SU-DHL-6 (cell line): Measurements from ENCODE around the gene ZMYND8.

Source experiments
- H2AFZ ChIP-seq: fragments of 200-600 bp; sonication (generic); 2 replicates; pipeline ENCODE4 v1.6.1; 2014; ENCODE audit warnings: low read depth, mild to moderate bottlenecking, moderate library complexity, mixed read lengths, antibody characterized with exemption, low read length; ENCODE audit not compliant: severe bottlenecking
- H3F3A ChIP-seq: fragments of 200-600 bp; shearing (Covaris generic); 2 replicates; pipeline ENCODE4 v1.6.0; 2016; ENCODE audit warnings: antibody characterized with exemption, mild to moderate bottlenecking; ENCODE audit not compliant: insufficient read depth
- H3K27ac ChIP-seq: fragments of 200-600 bp; sonication (generic); 2 replicates; pipeline ENCODE4 v1.5.1; 2016; ENCODE audit warnings: low read depth, mild to moderate bottlenecking, low read length, moderate library complexity, mixed read lengths
- H3K27me3 ChIP-seq: fragments of 200-600 bp; sonication (generic), shearing (Covaris generic); 2 replicates; pipeline ENCODE4 v1.6.0; 2014; ENCODE audit warnings: mild to moderate bottlenecking, low read length
- H3K36me3 ChIP-seq: fragments of 200-600 bp; sonication (generic); 2 replicates; pipeline ENCODE4 v1.6.1; 2014; ENCODE audit warnings: mild to moderate bottlenecking, low read length, mixed read lengths
- H3K4me2 ChIP-seq: fragments of 300-600, 200-600 bp; shearing (Covaris generic), sonication (generic); 2 replicates; pipeline ENCODE4 v1.6.0; 2014; ENCODE audit warnings: low read length, low read depth, mild to moderate bottlenecking; ENCODE audit not compliant: poor library complexity, severe bottlenecking
- H3K4me3 ChIP-seq: fragments of 200-600 bp; sonication (generic); 2 replicates; pipeline ENCODE4 v1.5.1; 2014; ENCODE audit warnings: antibody characterized with exemption, low read length, mild to moderate bottlenecking, mixed read lengths; ENCODE audit not compliant: insufficient read depth, poor library complexity, severe bottlenecking
- H3K79me2 ChIP-seq: fragments of 200-600 bp; sonication (generic); 2 replicates; pipeline ENCODE4 v1.6.1; 2014; ENCODE audit warnings: mild to moderate bottlenecking, low read length, moderate library complexity; ENCODE audit not compliant: insufficient read depth
- H3K9ac ChIP-seq: fragments of 200-600 bp; sonication (generic); 2 replicates; pipeline ENCODE4 v1.7.0; 2014; ENCODE audit warnings: mild to moderate bottlenecking, low read length
- H3K9me2 ChIP-seq: fragments of 200-600 bp; sonication (generic); replicated peaks from 2 replicates; pipeline ENCODE4 v1.6.1; 2014; ENCODE audit warnings: low read length; ENCODE audit not compliant: insufficient read depth
- H3K9me3 ChIP-seq: fragments of 200-600 bp; sonication (generic); 2 replicates; pipeline ENCODE4 v1.6.1; 2014; ENCODE audit warnings: low read length, mixed read lengths; ENCODE audit not compliant: insufficient read depth
- H4K20me1 ChIP-seq: fragments of 200-600 bp; sonication (generic); 2 replicates; pipeline ENCODE4 v1.6.1; 2014; ENCODE audit warnings: low read depth, mild to moderate bottlenecking, antibody characterized with exemption, low read length, moderate library complexity, mixed read lengths
- CTCF ChIP-seq: fragments of 200-600 bp; sonication (generic); IDR thresholded peaks from one replicate; pipeline ENCODE4 v1.5.1; 2017; ENCODE audit warnings: antibody characterized with exemption, mild to moderate bottlenecking, low read length, moderate library complexity; ENCODE audit not compliant: insufficient read depth, poor library complexity, severe bottlenecking
- EZH2phosphoT487 ChIP-seq: fragments of 200-600 bp; sonication (generic), shearing (Covaris generic); conservative IDR thresholded peaks from 2 replicates; pipeline ENCODE4 v1.6.1; 2018; ENCODE audit warnings: mild to moderate bottlenecking, antibody characterized with exemption, low read length, moderate library complexity, mixed read lengths

ZMYND8 gene

DNA sequence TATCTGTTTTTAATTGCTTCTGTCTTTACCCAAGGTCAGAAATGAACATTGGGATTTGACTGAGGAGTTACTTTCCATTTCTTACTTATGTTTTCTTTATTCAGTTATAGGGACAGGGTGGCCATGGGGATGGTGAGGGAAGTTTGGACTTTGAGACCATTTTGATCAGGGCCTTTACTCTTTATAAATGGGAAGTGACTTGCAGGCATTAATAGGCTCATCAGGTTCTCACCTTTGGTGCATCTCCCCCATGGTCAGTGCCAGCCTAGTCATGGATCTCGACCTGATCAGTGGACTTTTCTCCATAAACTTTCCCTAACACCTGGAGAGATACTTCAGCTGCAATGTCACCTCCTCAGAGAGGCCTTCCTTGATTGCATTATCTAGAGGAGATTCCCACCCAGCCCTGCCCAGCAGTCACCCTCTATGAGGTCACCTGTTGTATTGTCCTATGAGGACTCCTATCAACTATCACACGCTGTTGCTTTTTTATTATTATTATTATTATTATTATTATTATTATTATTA, 16.8 kb upstream of the ZMYND8 start:
- no peak overlapping the region for H2AFZ ChIP-seq
- H4K20me1 ChIP-seq, result no peaks in the 10 kb centered on the region
- H3K9ac ChIP-seq, result no peak overlapping the region
- no peak overlapping the region for H3K4me2 ChIP-seq
- H3K4me3 ChIP-seq, result no peak overlapping the region
- no peaks in the 10 kb centered on the region for H3K79me2 ChIP-seq
- 0 out of 2 replicates have a peak, but pooled peaks cover 4% of the 10 kb centered on the region for H3F3A ChIP-seq
- H3K9me3 ChIP-seq, result no peaks in the 10 kb centered on the region
- no peaks in the 10 kb centered on the region for H3K27me3 ChIP-seq
- TF ChIP-seq CTCF (no peak), EZH2phosphoT487 (no peak)
- no peak overlapping the region for H3K27ac ChIP-seq
- H3K36me3 ChIP-seq, result no peaks in the 10 kb centered on the region
- H3K9me2 ChIP-seq, result no peaks in the 10 kb centered on the region

- TF ChIP-seq CTCF, result no peak
- TF ChIP-seq EZH2phosphoT487, result no peak
- Histone ChIP-seq H3K9ac (no peak overlapping the region), H3K79me2 (no peaks in the 10 kb centered on the region), H3K9me2 (no peaks in the 10 kb centered on the region), H4K20me1 (no peaks in the 10 kb centered on the region), H3K27ac (no peak overlapping the region), H3K27me3 (no peaks in the 10 kb centered on the region), H3K4me2 (no peak overlapping the region), H3K36me3 (no peaks in the 10 kb centered on the region), H3K9me3 (no peaks in the 10 kb centered on the region), H2AFZ (no peak overlapping the region), H3F3A (no peaks in the 10 kb centered on the region), H3K4me3 (no peak overlapping the region)
Measured at GRCh38 chr20:47370850-47371782, 14.6 kb upstream of the ZMYND8 start.

DNA sequence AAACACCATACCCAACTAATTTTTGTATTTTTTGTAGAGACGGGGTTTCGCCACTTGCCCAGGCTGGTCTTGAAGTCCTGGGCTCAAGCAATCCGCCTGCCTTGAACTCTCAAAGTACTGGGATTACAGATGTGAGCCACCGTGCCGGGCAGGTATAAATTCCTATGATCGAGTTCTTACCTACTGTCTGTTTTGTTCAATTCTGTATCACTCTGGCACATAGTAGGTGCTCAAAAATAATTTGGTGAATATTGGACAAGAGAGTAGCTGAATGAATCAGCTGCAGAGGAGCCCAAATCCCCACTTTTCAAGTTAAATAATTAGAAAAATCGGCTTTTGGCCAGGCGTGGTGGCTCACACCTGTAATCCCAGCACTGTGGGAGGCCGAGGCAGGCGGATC, 13.7 kb upstream of the ZMYND8 start:
- H4K20me1 ChIP-seq, result no peaks in the 10 kb centered on the region
- no peaks in the 10 kb centered on the region for H3K36me3 ChIP-seq
- H3K9me3 ChIP-seq, result no peaks in the 10 kb centered on the region
- H2AFZ ChIP-seq, result no peak overlapping the region
- H3F3A ChIP-seq, result no peaks in the 10 kb centered on the region
- no peak overlapping the region for H3K9ac ChIP-seq
- H3K27me3 ChIP-seq, result no peaks in the 10 kb centered on the region
- H3K9me2 ChIP-seq, result no peaks in the 10 kb centered on the region
- no peak overlapping the region for H3K4me3 ChIP-seq
- H3K27ac ChIP-seq, result no peak overlapping the region
- no peak overlapping the region for H3K4me2 ChIP-seq
- H3K79me2 ChIP-seq, result no peaks in the 10 kb centered on the region
- TF ChIP-seq EZH2phosphoT487 (no peak), CTCF (no peak)
